GM18873 (cell line): ENCODE data around the gene RFX8.

Source experiments
- ATAC-seq: cut with Tn5 transposase; IDR thresholded peaks from one replicate; pipeline ENCODE4 v1.9.1; 2021; ENCODE audit warnings: mild to moderate bottlenecking, moderate library complexity, moderate number of reproducible peaks; ENCODE audit not compliant: unreplicated experiment, low FRiP score

RFX8 gene

DNA sequence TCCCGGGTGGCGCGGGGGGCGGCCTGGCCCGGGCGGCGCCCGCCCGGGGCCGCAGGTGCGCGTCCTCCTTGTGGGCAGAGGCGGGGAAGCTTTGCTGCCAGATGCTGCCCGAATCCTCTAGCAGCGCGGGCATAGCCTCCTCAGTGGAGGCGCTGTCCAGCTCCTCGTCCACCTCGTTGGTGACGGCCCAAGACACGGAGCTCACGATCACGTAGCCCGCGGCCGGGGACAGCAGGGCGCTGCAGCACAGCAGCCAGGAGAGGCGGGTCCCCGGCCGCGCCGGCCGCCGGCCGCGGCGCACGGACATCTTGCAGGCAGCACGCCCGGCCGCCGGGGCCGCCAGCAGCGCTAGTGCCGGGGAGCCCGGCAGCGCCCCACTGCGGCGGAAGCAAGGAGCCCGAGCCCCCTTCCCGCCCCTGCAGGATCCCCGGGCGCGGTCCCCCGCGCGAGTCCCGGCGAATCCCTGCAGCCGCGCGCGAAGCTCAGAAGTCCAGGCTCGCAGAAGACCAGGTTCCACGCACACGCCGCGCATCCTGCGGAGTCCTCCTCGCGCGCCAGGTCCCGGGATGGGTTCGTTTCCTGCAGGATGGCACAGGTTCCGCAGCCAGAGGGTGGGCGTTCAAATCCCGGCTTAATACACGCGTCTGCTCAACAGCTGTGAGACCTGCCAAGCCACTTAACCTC lies 87.6 kb downstream of the RFX8 start, which contains the start of gene CREG2:
Gene CREG2, minus strand, starts transcription at position 353 of the 684 bp plus-strand sequence. Its CDS starts 46 bp downstream, at position 307.
- ATAC-seq: no peak

DNA sequence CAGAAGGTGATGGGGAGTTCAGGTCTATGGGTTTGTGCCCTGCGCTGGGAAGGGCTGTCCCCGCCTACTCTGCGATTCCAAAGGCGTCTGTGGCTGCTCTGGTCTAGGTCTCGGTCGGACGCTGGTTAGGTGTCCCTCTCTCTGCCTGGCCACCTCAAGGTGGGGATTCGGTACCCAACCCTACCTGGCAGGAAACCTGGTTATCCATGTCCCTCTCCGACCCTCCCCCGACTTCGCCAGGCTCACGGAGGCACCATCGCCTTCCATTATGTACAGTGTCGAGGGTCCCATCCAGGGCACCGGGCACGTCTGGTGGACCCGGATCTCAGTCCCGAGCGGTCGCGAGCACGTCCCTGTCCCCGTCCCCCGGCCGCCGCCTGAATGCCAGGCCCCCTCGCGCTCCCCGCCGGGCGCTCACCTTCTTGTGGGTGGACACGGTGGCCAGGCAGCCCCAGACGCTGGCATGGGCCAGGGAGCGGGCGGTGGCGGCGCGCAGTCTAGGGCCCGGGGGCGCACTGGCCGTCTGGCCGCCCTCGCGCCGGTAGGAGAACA lies 88.2 kb downstream of the RFX8 start:
- no peak for ATAC-seq

DNA sequence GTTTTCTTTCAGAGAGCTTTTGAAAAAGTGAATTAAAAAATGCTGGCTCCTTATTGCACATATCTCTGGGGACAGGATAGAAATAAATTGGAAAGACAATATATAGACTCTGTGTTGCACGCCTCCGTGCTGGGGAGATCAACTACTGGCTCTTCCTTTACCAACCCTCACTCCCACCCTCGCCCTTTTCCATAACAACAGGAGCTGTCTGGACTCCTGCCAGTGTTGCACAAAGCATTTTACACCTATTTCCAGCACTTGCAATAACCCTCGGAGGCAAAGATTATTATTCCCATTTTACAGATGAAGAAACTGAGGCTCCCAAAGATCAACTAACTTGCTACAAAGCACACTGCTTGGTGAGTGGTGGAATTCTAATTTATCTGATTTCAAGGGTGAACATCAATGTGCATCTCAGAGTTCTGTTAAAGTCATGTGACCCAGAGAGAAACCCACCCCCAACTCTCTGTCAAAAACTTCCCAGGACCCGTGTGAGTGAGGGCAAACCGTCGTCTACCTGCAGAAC lies 91.8 kb downstream of the RFX8 start:
- no peak for ATAC-seq

DNA sequence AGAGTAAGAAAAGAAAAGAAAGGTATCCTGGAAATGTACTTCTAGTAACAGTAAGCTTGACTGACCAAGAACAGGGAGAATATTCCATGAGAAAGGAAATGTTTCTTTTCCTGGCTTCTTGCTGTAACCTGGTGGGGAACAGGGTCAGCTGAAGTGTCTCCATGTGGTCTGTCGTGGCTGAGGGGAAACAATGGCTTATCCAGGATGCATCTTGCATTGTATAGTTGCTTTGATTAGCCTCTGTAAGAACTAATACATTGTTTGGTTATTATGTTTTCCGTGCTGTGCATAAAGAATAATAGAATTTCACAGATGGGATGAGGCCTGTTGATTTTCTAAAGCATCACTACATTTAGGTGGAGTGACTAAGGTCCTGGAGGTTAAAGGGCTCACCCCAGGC lies 92.5 kb downstream of the RFX8 start:
- ATAC-seq: no peak

DNA sequence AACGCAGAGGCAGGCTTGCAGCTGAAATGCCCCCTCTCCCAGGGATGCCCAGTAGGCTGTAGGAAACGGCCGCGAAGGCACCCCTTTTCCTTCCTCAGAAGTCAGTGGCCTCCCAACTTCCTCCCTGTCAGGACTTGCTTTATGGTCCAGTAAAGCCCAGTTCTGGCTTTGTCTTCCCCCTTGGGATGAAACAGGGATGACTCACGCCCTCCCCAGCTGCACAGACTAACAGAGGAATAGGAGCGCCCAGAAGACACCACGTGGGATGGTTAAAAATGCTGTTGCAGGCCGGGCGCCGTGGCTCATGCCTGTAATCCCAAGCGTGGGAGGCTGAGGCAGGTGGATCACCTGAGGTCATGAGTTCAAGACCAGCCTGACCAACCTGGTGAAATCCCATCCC lies 94.5 kb downstream of the RFX8 start:
- no peak for ATAC-seq

DNA sequence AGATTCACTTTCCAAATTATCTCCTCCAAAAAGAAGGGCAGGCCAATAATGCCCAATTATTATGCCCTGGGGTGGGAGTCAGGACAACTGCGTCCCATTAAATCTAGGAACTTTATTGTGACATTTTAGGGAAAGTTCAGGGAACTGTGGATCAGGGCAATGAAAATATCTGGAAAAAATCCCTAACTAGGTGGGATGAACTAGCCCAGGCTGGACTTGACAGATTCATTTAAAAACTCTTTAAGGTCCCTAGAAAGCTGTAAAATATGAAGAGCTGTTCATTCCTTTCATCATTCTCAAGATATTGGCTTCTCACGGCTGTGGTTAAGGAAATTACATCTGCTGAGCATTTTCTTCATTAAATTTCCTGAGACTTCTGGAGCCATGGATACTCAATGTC lies 95.8 kb downstream of the RFX8 start:
- ATAC-seq: no peak

DNA sequence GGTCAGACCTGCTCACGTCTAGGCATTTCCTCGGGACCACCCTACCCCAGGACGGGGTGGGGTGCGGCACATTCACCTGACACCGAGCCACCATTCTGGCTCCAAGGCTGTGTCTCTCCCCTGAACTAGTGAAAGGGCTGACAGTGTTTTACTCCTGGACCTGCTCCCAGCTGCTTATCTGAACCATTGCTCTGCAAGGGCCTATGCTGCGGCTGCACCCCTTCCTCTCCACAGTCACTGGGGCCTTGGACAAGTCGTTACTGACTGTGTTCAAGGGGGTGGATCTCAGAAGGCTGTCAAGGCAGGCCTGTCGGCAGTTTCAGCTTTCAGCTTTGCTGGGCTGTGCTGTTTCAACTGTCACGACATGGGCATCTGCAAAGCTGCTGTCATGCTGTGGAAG lies 99.3 kb downstream of the RFX8 start:
- ATAC-seq: no peak

DNA sequence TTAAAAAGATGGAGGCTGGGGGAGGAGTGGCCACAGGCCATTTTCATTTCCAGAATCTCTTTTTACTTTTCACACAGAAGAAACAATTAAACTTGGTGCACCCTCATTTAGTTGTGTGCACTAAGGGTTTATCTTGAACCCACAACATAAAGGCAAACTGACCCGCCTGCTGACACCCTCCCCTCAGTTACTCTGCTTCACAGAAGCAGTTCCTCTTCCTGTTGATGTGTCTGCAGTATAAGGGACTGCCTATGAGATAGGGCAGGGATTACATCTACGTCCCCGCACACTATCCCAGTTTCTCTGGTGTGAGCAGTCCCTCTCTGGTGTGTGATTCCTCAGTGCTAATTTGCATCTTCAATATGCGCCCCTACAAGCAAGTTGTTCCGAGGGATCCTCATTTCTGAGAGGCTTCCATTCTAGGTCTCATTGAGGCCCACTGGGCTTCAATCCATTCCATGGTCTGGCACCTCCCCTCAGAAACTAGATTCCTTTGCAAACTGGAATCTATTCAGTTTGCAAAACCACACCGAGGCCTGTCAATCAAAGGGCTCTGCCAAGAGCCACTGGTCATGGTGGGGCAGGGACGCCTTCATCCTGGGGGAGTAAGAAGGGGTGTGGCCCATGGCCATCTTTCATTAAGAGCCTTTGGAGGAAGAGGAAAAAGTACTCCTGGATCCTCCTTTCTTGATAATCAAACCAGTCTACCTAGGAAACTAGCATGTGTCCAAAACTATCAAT lies 99.9 kb downstream of the RFX8 start:
- ATAC-seq: no peak

DNA sequence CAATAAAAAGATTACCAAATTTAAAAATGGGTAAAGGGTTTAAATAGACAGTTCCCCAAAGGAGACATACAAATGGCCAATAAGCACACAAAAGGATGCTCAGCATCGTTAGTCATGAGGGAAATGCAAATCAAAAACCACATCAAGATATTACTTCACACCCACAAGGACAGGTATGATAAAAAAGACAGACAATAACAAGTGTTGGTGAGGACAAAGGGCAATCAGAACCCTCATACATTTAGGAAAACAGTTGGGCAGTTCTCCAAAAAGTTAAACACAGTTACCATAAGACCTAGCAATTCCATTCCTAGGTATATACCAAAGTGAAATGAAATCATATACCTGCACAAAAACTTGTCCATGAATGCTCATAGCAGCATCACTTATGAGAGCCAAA lies 102.1 kb downstream of the RFX8 start:
- no peak for ATAC-seq

DNA sequence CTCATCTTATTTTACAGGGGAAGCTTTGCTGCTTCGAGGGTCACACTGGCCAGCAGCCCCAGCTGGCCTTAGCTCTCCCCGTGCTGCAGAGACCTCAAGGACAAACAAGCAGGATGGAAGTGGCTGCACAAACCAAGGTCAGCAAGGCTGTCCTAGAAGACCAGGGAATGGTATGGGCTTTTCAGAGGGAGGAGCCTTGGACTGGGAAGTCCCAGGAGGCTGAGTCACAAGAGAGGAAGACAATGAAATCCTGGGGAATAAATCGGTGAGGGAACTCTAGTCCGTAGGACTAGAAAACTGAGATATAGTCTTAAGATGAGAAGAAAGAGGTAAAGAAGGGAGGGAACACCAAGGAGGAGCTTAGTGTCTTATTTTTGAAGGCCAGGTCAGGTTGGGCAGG lies 103.3 kb downstream of the RFX8 start:
- ATAC-seq: no peak

DNA sequence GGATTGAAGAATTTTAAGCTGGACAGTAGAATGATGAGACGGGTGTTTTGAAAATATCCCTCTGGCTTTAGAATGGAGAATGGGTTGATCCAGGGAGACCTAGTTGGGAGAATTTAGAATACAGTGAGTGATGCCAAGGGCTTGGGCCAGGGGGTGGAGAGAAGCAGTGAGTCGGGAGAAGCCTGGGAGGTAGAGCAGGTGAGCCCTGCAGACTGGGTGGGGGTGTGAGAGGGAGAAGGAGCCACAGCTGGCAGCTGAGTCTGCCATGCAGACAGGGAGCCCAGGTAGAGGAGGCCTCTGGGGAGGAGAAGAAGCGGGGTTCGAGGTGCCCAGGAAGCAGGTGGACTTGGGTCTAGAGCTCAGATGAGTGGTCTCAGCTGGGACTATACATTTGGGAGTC lies 105.8 kb downstream of the RFX8 start:
- ATAC-seq: no peak

DNA sequence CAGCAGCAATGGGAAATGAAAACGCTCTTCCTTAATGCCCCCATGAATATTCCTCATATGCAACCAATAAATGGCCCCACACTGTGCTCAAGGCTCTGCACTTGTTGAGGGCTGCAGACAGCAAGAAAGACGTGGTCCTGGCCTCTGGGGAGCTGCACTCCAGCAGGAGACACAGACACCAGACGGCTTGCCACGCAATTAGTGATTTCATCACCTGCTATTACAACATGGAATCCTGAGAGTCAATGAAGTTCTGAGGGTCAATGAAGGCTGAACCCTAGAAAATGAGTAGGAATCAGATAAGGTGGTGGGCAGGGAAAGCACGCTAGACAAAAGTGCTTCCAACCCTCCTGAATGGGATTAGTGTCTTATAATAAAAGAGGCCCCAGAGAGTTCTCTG lies 106.5 kb downstream of the RFX8 start:
- no peak for ATAC-seq

DNA sequence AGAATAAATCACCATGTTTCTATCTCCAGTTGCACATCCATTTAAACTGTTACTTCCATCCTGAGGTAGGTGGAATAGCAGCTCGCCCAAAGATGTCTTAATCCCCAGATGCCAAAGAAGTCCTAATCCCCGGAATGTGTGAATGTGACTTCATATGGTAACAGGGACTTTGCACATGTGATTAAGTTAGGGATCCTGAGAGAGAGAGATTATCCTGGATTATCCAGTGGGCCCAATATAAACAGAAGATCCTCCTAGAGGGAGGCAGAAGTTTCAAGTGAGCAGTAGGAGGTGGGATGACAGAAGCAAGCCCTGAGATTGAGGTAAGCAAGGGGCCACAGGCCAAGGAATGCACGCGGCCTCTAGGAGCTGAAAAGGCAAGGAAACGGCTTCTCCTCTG lies 107.4 kb downstream of the RFX8 start:
- no peak for ATAC-seq

DNA sequence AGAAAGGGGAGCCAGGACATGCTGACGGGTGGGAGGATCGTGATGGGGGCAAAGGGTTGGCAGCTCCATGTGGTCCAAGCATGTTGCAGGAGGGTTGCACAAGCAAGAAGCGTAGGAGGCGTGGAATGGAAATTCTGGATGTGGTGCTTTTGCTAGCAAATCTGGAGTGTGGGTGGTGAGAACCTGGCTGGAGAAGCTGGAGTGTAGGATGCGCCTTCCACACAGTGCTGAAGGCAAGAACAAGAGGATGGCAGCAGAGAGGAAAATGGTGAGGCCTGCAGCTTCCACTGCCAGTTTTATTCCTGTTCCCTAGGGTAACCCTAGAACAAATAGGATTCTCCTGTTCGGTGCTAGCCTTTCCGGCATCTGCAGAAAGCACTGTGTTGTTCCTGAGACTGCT lies 110.0 kb downstream of the RFX8 start:
- ATAC-seq: no peak

DNA sequence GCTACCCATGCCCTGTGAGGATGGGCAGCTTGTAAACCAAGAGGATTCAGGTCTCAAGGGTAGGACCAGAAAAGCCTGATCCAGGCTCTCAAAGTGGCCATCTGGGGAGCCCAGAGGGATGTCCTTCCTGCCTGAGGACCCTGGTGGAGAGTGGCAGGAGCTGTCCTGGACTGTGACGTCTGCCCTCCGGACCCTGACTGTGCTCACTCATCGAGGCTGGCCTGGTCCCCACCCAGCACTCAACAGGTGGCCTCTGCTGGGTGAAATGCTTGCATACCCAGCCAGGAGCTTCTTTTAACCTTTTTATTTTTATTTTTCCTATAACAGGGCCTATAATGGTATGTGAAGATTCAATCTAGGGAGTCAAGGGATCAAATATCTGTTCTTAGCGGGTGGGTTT lies 112.1 kb downstream of the RFX8 start:
- ATAC-seq: no peak

DNA sequence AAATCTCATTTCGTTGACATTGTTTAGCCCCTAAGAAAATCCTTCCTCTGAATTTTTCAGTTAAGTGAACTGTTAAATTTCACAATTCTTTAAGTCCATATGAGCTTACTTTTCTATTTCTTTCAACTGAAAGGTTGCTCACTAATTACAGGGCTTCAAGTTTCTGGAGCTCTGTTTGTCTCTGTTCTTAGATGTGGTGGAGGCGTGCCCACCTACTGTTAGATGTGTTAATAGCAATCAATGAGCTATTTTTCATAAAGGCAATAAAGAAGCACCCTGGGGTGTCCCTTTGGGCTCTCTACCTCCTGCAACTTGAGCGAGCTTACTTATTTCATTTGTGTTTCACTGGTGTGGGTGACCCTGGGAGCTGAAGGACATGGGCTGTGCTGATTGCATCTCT lies 112.6 kb downstream of the RFX8 start:
- ATAC-seq: no peak

DNA sequence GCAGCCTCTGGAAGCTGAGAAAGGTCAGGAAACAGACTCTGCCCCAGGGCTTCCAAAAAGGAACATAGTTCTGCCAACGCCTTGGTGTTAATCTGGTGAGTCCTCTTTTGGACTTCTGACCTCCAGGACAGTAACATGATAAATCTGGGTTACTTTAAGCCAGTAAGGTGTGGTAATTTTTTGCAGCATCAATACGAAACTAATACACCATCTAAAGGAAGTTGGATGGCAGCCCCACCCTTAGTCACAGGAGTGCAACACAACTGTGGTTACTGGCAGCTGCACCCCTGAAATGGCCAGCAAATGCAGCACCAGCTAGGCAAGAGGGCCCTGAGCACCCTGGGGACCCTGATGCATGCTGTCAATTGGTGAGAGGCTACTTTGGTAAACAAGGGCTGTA lies 113.4 kb downstream of the RFX8 start:
- no peak for ATAC-seq

DNA sequence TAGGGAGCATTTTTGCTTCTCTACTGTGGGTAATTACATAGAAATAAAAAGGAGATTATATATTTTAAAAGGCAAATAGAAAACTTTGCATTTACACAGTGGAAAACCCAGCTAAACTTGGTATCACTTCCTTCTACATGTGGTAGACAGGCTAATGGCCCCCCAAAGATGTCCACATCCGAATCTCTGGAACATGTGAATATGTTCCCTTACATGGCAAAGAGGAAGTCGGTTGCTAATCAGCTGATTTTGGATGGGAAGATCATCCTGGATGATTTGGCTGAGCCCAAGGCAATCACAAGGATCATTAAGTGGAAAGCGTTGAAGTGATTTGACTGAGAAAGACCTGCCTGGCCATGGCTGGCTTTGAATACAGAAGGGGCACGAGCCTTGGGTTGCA lies 113.8 kb downstream of the RFX8 start:
- ATAC-seq: no peak

DNA sequence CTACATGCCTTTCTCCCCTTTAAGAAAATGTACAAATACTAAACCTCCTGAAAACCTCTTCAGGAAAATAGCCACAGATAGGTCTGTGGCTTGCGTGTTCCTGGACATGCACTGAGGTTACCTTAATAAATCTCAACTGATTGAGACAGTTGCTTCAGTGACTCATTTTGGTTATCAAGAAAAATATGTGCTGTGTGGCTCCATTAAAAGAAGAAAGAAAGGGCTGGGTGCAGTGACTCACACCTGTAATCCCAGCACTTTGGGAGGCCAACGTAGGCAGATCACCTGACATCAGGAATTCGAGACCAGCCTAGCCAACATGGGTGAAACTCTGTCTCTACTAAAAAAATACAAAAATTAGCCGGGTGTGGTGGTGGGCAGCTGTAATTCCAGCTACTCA lies 114.7 kb downstream of the RFX8 start:
- ATAC-seq: no peak

DNA sequence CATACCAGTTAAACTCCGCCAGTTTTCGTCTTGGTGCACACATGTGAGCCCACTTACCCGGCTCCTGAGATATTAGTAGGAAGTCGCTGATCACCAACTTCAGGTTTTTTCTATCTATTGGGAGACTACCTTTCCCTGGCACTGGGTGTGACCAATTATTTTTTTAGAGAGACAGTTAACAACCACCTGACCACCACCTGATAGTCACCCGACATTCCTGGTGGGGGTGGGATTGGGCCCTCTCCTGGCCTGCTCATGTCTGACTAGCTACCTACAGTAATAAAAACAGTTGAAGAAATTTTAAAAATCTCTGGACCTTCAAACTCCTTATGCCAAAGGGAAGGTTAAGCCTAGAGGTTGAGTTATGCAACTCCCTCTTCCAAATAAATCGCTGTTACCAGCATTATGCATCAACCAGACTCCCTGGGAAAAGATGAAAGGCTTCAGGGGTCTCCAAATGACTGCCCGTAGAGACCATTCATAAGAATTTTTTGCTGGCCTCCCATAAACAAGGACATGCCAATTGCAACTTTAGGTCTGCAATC lies 115.4 kb downstream of the RFX8 start:
- ATAC-seq: no peak

DNA sequence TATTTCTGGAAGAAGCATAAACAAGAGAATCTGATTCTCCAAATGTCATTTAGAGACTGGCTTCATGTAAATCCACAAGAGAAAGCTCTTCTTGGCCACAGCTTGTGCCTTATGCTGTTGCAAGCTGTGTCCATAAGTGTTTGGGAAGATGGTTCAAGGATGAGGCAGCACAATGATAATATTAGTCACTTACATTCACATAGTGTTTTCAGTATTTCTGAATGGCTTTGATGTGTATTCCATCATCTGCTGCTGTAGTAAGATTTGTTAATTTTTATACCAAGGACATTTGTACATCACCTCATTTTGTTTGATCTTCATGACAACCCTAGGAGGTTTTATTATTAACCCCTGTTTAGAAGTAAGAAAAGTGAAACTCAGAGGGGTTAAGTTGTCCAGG lies 117.5 kb downstream of the RFX8 start:
- no peak for ATAC-seq
